SU-DHL-6 (cell line): Measurements from ENCODE around the gene TMEM208.
A peak's percentile ranks its signal among the peaks of the same experiment; 100 is the strongest.

ENCODE experiments used
- H2AFZ ChIP-seq: fragments of 200-600 bp; sonication (generic); 2 replicates; pipeline ENCODE4 v1.6.1; 2014; ENCODE audit warnings: low read depth, mild to moderate bottlenecking, moderate library complexity, mixed read lengths, antibody characterized with exemption, low read length; ENCODE audit not compliant: severe bottlenecking
- H3F3A ChIP-seq: fragments of 200-600 bp; shearing (Covaris generic); 2 replicates; pipeline ENCODE4 v1.6.0; 2016; ENCODE audit warnings: antibody characterized with exemption, mild to moderate bottlenecking; ENCODE audit not compliant: insufficient read depth
- H3K27ac ChIP-seq: fragments of 200-600 bp; sonication (generic); 2 replicates; pipeline ENCODE4 v1.5.1; 2016; ENCODE audit warnings: low read depth, mild to moderate bottlenecking, low read length, moderate library complexity, mixed read lengths
- H3K27me3 ChIP-seq: fragments of 200-600 bp; sonication (generic), shearing (Covaris generic); 2 replicates; pipeline ENCODE4 v1.6.0; 2014; ENCODE audit warnings: mild to moderate bottlenecking, low read length
- H3K36me3 ChIP-seq: fragments of 200-600 bp; sonication (generic); 2 replicates; pipeline ENCODE4 v1.6.1; 2014; ENCODE audit warnings: mild to moderate bottlenecking, low read length, mixed read lengths
- H3K4me2 ChIP-seq: fragments of 300-600, 200-600 bp; shearing (Covaris generic), sonication (generic); 2 replicates; pipeline ENCODE4 v1.6.0; 2014; ENCODE audit warnings: low read length, low read depth, mild to moderate bottlenecking; ENCODE audit not compliant: poor library complexity, severe bottlenecking
- H3K4me3 ChIP-seq: fragments of 200-600 bp; sonication (generic); 2 replicates; pipeline ENCODE4 v1.5.1; 2014; ENCODE audit warnings: antibody characterized with exemption, low read length, mild to moderate bottlenecking, mixed read lengths; ENCODE audit not compliant: insufficient read depth, poor library complexity, severe bottlenecking
- H3K79me2 ChIP-seq: fragments of 200-600 bp; sonication (generic); 2 replicates; pipeline ENCODE4 v1.6.1; 2014; ENCODE audit warnings: mild to moderate bottlenecking, low read length, moderate library complexity; ENCODE audit not compliant: insufficient read depth
- H3K9ac ChIP-seq: fragments of 200-600 bp; sonication (generic); 2 replicates; pipeline ENCODE4 v1.7.0; 2014; ENCODE audit warnings: mild to moderate bottlenecking, low read length
- H3K9me2 ChIP-seq: fragments of 200-600 bp; sonication (generic); replicated peaks from 2 replicates; pipeline ENCODE4 v1.6.1; 2014; ENCODE audit warnings: low read length; ENCODE audit not compliant: insufficient read depth
- H3K9me3 ChIP-seq: fragments of 200-600 bp; sonication (generic); 2 replicates; pipeline ENCODE4 v1.6.1; 2014; ENCODE audit warnings: low read length, mixed read lengths; ENCODE audit not compliant: insufficient read depth
- H4K20me1 ChIP-seq: fragments of 200-600 bp; sonication (generic); 2 replicates; pipeline ENCODE4 v1.6.1; 2014; ENCODE audit warnings: low read depth, mild to moderate bottlenecking, antibody characterized with exemption, low read length, moderate library complexity, mixed read lengths
- CTCF ChIP-seq: fragments of 200-600 bp; sonication (generic); IDR thresholded peaks from one replicate; pipeline ENCODE4 v1.5.1; 2017; ENCODE audit warnings: antibody characterized with exemption, mild to moderate bottlenecking, low read length, moderate library complexity; ENCODE audit not compliant: insufficient read depth, poor library complexity, severe bottlenecking
- EZH2phosphoT487 ChIP-seq: fragments of 200-600 bp; sonication (generic), shearing (Covaris generic); conservative IDR thresholded peaks from 2 replicates; pipeline ENCODE4 v1.6.1; 2018; ENCODE audit warnings: mild to moderate bottlenecking, antibody characterized with exemption, low read length, moderate library complexity, mixed read lengths

TMEM208 gene

DNA sequence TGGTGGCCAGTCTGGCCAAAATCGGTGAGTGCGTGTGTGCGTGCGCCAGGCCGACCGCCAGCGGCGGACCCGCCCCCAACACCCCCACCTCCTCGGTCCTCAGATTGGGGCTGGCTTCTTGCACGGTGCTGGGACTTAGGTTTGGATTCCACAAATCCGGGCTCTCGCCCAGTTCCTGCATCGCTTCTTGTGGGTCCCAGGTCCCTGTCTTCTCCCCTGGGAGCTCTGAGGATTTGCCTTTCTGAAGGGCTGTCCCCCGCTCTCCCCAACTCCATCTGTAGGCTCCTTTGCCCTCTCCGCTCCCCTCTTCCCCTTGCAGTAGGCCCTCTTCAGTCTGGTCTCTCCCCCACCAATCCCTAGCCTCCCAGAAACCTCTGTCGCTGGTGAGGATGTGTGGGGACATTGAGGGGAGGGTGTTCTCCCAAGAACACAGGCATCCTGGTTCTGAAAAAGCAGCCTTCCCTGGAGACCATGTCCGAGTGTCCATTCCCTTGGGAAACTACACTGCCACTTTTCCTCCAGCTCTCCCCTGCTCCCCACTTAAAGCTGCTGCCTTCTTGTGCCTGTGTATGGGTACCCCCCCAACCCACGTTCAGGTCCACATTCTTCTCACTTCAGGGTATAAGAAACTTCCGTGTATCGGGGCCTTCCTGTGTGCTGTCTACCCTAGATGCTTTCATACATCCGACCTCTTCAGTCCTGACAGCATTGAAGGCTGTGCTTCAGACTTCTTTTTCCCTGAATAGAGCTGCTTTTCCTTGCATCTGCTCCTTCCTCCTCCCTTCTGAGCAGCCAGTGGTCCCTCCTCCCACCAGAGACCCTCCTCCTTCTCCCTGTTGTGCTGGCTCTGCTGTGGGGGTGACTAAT lies 22.5 kb downstream of the TMEM208 start:
- Histone ChIP-seq H3K4me2 (peak overlapping the region; percentile 77), H3K9ac (no peak overlapping the region), H3K79me2 (no peaks in the 10 kb centered on the region), H3K27me3 (no peaks in the 10 kb centered on the region), H3K9me3 (no peaks in the 10 kb centered on the region), H4K20me1 (no peaks in the 10 kb centered on the region), H3F3A (no peaks in the 10 kb centered on the region), H3K4me3 (no peak overlapping the region), H3K36me3 (no peaks in the 10 kb centered on the region), H3K9me2 (no peaks in the 10 kb centered on the region), H2AFZ (no peak overlapping the region), H3K27ac (no peak overlapping the region)
- TF ChIP-seq EZH2phosphoT487: no peak
- TF ChIP-seq CTCF: no peak

DNA sequence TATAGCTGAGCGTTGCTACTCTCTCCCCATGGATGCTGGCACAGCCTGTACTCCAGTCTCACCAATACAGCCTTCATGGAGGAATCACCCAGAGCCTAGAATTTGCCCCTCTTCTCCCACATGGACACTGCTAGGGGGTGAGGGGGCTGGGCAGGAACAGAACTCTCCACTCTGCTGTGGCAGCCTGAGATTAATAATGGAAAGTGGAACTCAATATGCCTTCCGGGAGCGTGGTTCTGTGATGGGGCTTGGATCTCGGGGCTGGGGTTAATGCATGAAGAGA lies 23.1 kb downstream of the TMEM208 start:
- TF ChIP-seq CTCF (no peak), EZH2phosphoT487 (no peak)
- no peak overlapping the region for H3K9ac ChIP-seq
- no peaks in the 10 kb centered on the region for H3K27me3 ChIP-seq
- H3K4me3 ChIP-seq: no peak overlapping the region
- H3K9me3 ChIP-seq: no peaks in the 10 kb centered on the region
- no peaks in the 10 kb centered on the region for H3K79me2 ChIP-seq
- no peak overlapping the region for H3K4me2 ChIP-seq
- H4K20me1 ChIP-seq: no peaks in the 10 kb centered on the region
- no peaks in the 10 kb centered on the region for H3K9me2 ChIP-seq
- no peaks in the 10 kb centered on the region for H3K36me3 ChIP-seq
- no peak overlapping the region for H3K27ac ChIP-seq
- H2AFZ ChIP-seq: no peak overlapping the region
- no peaks in the 10 kb centered on the region for H3F3A ChIP-seq

- Histone ChIP-seq H3K4me3 (no peak overlapping the region), H3K27me3 (no peaks in the 10 kb centered on the region), H3K9ac (no peak overlapping the region), H3F3A (no peaks in the 10 kb centered on the region), H3K4me2 (no peak overlapping the region), H3K79me2 (no peaks in the 10 kb centered on the region), H3K9me3 (no peaks in the 10 kb centered on the region), H4K20me1 (no peaks in the 10 kb centered on the region), H3K36me3 (no peaks in the 10 kb centered on the region), H2AFZ (no peak overlapping the region), H3K9me2 (no peaks in the 10 kb centered on the region), H3K27ac (no peak overlapping the region)
- TF ChIP-seq CTCF: no peak
- no peak for TF ChIP-seq EZH2phosphoT487
These were observed 25.9 kb downstream of the TMEM208 start for GRCh38 chr16:67252609-67253497.
